Smooth muscle cell of the brain vasculature (primary cell): ENCODE results near the gene GABBR1.
A peak's percentile ranks its signal among the peaks of the same experiment; 100 is the strongest.

Source experiments
- DNase-seq: peaks from one replicate; pipeline ENCODE4 v3.0.0-alpha.2; 2012; ENCODE audit warnings: low read depth, low spot score

Gene GABBR1

GRCh38 chr6:29566856-29567255 lies 66.1 kb downstream of the GABBR1 start:
- DNase-seq = no peak

GRCh38 chr6:29564875-29565274 lies 68.1 kb downstream of the GABBR1 start:
- no peak for DNase-seq

- no peak for DNase-seq
Observed at GRCh38 chr6:29563435-29563965, 69.5 kb downstream of the GABBR1 start.

- DNase-seq = no peak
Observed at GRCh38 chr6:29561606-29562181, 71.3 kb downstream of the GABBR1 start.

GRCh38 chr6:29561091-29561490 lies 71.9 kb downstream of the GABBR1 start:
- DNase-seq = no peak

- DNase-seq = no peak
Observed at GRCh38 chr6:29559524-29560287, 73.3 kb downstream of the GABBR1 start, which contains the start of gene UBD. Gene UBD (minus strand): TSS chr6:29559732. CDS start chr6:29559701, 31 bp downstream.

GRCh38 chr6:29558439-29559079 lies 74.4 kb downstream of the GABBR1 start:
- DNase-seq = no peak

- DNase-seq = no peak
Observed at GRCh38 chr6:29557320-29557719, 75.7 kb downstream of the GABBR1 start.

GRCh38 chr6:29554764-29555163 lies 78.2 kb downstream of the GABBR1 start:
- no peak for DNase-seq

- DNase-seq = no peak
Observed at GRCh38 chr6:29553268-29554057, 79.5 kb downstream of the GABBR1 start.

- peak; percentile 24 for DNase-seq
Observed at GRCh38 chr6:29552512-29553051, 80.4 kb downstream of the GABBR1 start.

- DNase-seq = no peak
Observed at GRCh38 chr6:29547573-29547972, 85.4 kb downstream of the GABBR1 start.

- DNase-seq = no peak
Observed at GRCh38 chr6:29537714-29538403, 95.1 kb downstream of the GABBR1 start.

- DNase-seq = no peak
Observed at GRCh38 chr6:29532320-29532951, 100.5 kb downstream of the GABBR1 start.

GRCh38 chr6:29531668-29532067 lies 101.3 kb downstream of the GABBR1 start:
- DNase-seq = no peak

- no peak for DNase-seq
Observed at GRCh38 chr6:29530671-29531310, 102.2 kb downstream of the GABBR1 start.

GRCh38 chr6:29529956-29530355 lies 103.0 kb downstream of the GABBR1 start:
- no peak for DNase-seq

GRCh38 chr6:29528988-29529560 lies 103.9 kb downstream of the GABBR1 start:
- no peak for DNase-seq

GRCh38 chr6:29528300-29528931 lies 104.6 kb downstream of the GABBR1 start:
- no peak for DNase-seq
